ENCODE measurements around the gene COX20.

COX20 gene

GRCh38 chr1:244864253-244865027 lies 29.0 kb downstream of the COX20 start, which contains the start of gene HNRNPU:
TSS of gene HNRNPU (minus strand) at chr1:244864543. CDS start at chr1:244864307, 236 bp downstream.
- no peaks in the 10 kb centered on the region for H3K27me3 ChIP-seq (ENCODE audit: insufficient read depth, low read length)
- peak within 1 kb of the TSS; percentile 100 for H3K9ac ChIP-seq (ENCODE audit: low read depth, low read length)
- H3K9me3 ChIP-seq (ENCODE audit: insufficient read depth, low read depth, low read length), result no peaks in the 10 kb centered on the region
- H3K36me3 ChIP-seq (ENCODE audit: insufficient read depth, low read length), result peaks cover 34% of the 10 kb centered on the region
- WGBS, result under 1% methylated on average over 71 of the region's 71 CpGs
- H3K4me1 ChIP-seq (ENCODE audit: insufficient read depth, low read length), result peaks cover 36% of the 10 kb centered on the region
- peak within 1 kb of the TSS; percentile 97 for H3K4me3 ChIP-seq (ENCODE audit: low read length)
- peak within 1 kb of the TSS; percentile 100 for H3K27ac ChIP-seq (ENCODE audit: low read depth, low read length)

GRCh38 chr1:244865028-244865371 lies 29.5 kb downstream of the COX20 start:
- Histone ChIP-seq H3K27me3 (ENCODE audit: insufficient read depth, low read length) (no peaks in the 10 kb centered on the region), H3K36me3 (ENCODE audit: insufficient read depth, low read length) (peaks cover 28% of the 10 kb centered on the region), H3K9ac (ENCODE audit: low read depth, low read length) (peak overlapping the region; percentile 91), H3K27ac (ENCODE audit: low read depth, low read length) (peak overlapping the region; percentile 100), H3K4me1 (ENCODE audit: insufficient read depth, low read length) (peaks cover 32% of the 10 kb centered on the region), H3K9me3 (ENCODE audit: insufficient read depth, low read depth, low read length) (no peaks in the 10 kb centered on the region), H3K4me3 (ENCODE audit: low read length) (peak overlapping the region; percentile 97)
- WGBS, result 11% methylated on average over 9 of the region's 9 CpGs

GRCh38 chr1:244865820-244866219 lies 30.4 kb downstream of the COX20 start:
- Histone ChIP-seq H3K36me3 (ENCODE audit: insufficient read depth, low read length) (peaks cover 20% of the 10 kb centered on the region), H3K9me3 (ENCODE audit: insufficient read depth, low read depth, low read length) (no peaks in the 10 kb centered on the region), H3K4me3 (ENCODE audit: low read length) (0 out of 2 replicates have a peak overlapping the region, but pooled peaks have one; percentile 97), H3K27ac (ENCODE audit: low read depth, low read length) (no peak overlapping the region; the same call in 1 of the 2 replicates), H3K9ac (ENCODE audit: low read depth, low read length) (no peak overlapping the region), H3K27me3 (ENCODE audit: insufficient read depth, low read length) (no peaks in the 10 kb centered on the region), H3K4me1 (ENCODE audit: insufficient read depth, low read length) (peaks cover 24% of the 10 kb centered on the region)
- WGBS, result 100% methylated on average over 1 of the region's 3 CpGs

GRCh38 chr1:244866355-244866754 lies 30.9 kb downstream of the COX20 start:
- Histone ChIP-seq H3K27ac (ENCODE audit: low read depth, low read length) (0 out of 2 replicates have a peak overlapping the region, but pooled peaks have one; percentile 14), H3K9me3 (ENCODE audit: insufficient read depth, low read depth, low read length) (no peaks in the 10 kb centered on the region), H3K4me1 (ENCODE audit: insufficient read depth, low read length) (peaks cover 19% of the 10 kb centered on the region), H3K36me3 (ENCODE audit: insufficient read depth, low read length) (peaks cover 15% of the 10 kb centered on the region), H3K9ac (ENCODE audit: low read depth, low read length) (no peak overlapping the region), H3K27me3 (ENCODE audit: insufficient read depth, low read length) (no peaks in the 10 kb centered on the region), H3K4me3 (ENCODE audit: low read length) (no peak overlapping the region)
- WGBS, result 89% methylated on average over 1 of the region's 1 CpG

GRCh38 chr1:244868484-244869363 lies 33.3 kb downstream of the COX20 start:
- Histone ChIP-seq H3K36me3 (ENCODE audit: insufficient read depth, low read length) (no peaks in the 10 kb centered on the region), H3K4me3 (ENCODE audit: low read length) (no peak overlapping the region), H3K9ac (ENCODE audit: low read depth, low read length) (no peak overlapping the region), H3K27ac (ENCODE audit: low read depth, low read length) (no peak overlapping the region), H3K4me1 (ENCODE audit: insufficient read depth, low read length) (peaks cover 17% of the 10 kb centered on the region), H3K9me3 (ENCODE audit: insufficient read depth, low read depth, low read length) (no peaks in the 10 kb centered on the region), H3K27me3 (ENCODE audit: insufficient read depth, low read length) (no peaks in the 10 kb centered on the region)
- 91% methylated on average over 18 of the region's 23 CpGs for WGBS

- H3K27ac ChIP-seq (ENCODE audit: low read depth, low read length), result no peak overlapping the region
- no peaks in the 10 kb centered on the region for H3K36me3 ChIP-seq (ENCODE audit: insufficient read depth, low read length)
- H3K9me3 ChIP-seq (ENCODE audit: insufficient read depth, low read depth, low read length), result no peaks in the 10 kb centered on the region
- peaks cover 18% of the 10 kb centered on the region for H3K4me1 ChIP-seq (ENCODE audit: insufficient read depth, low read length)
- H3K9ac ChIP-seq (ENCODE audit: low read depth, low read length), result no peak overlapping the region
- H3K27me3 ChIP-seq (ENCODE audit: insufficient read depth, low read length), result no peaks in the 10 kb centered on the region
- WGBS, result 96% methylated on average over 12 of the region's 12 CpGs
- no peak overlapping the region for H3K4me3 ChIP-seq (ENCODE audit: low read length)
Measured at GRCh38 chr1:244869364-244869827, 33.9 kb downstream of the COX20 start.

GRCh38 chr1:244869950-244870349 lies 34.5 kb downstream of the COX20 start:
- H3K27me3 ChIP-seq (ENCODE audit: insufficient read depth, low read length), result no peaks in the 10 kb centered on the region
- WGBS, result 91% methylated on average over 3 of the region's 4 CpGs
- H3K9me3 ChIP-seq (ENCODE audit: insufficient read depth, low read depth, low read length), result no peaks in the 10 kb centered on the region
- no peak overlapping the region for H3K27ac ChIP-seq (ENCODE audit: low read depth, low read length)
- peaks cover 23% of the 10 kb centered on the region for H3K4me1 ChIP-seq (ENCODE audit: insufficient read depth, low read length)
- no peak overlapping the region for H3K9ac ChIP-seq (ENCODE audit: low read depth, low read length)
- no peaks in the 10 kb centered on the region for H3K36me3 ChIP-seq (ENCODE audit: insufficient read depth, low read length)
- no peak overlapping the region for H3K4me3 ChIP-seq (ENCODE audit: low read length)

GRCh38 chr1:244874974-244875579 lies 39.6 kb downstream of the COX20 start:
- Histone ChIP-seq H3K4me1 (ENCODE audit: insufficient read depth, low read length) (peaks cover 11% of the 10 kb centered on the region), H3K9me3 (ENCODE audit: insufficient read depth, low read depth, low read length) (no peaks in the 10 kb centered on the region), H3K27me3 (ENCODE audit: insufficient read depth, low read length) (no peaks in the 10 kb centered on the region), H3K27ac (ENCODE audit: low read depth, low read length) (no peak overlapping the region), H3K9ac (ENCODE audit: low read depth, low read length) (no peak overlapping the region), H3K4me3 (ENCODE audit: low read length) (no peak overlapping the region), H3K36me3 (ENCODE audit: insufficient read depth, low read length) (no peaks in the 10 kb centered on the region)
- 41% methylated on average over 7 of the region's 7 CpGs for WGBS

GRCh38 chr1:244876228-244876910 lies 40.9 kb downstream of the COX20 start:
- Histone ChIP-seq H3K4me1 (ENCODE audit: insufficient read depth, low read length) (peaks cover 11% of the 10 kb centered on the region), H3K9ac (ENCODE audit: low read depth, low read length) (no peak overlapping the region), H3K36me3 (ENCODE audit: insufficient read depth, low read length) (no peaks in the 10 kb centered on the region), H3K4me3 (ENCODE audit: low read length) (no peak overlapping the region), H3K9me3 (ENCODE audit: insufficient read depth, low read depth, low read length) (no peaks in the 10 kb centered on the region), H3K27ac (ENCODE audit: low read depth, low read length) (no peak overlapping the region), H3K27me3 (ENCODE audit: insufficient read depth, low read length) (no peaks in the 10 kb centered on the region)
- 94% methylated on average over 7 of the region's 8 CpGs for WGBS

- WGBS, result 97% methylated on average over 5 of the region's 5 CpGs
- no peaks in the 10 kb centered on the region for H3K9me3 ChIP-seq (ENCODE audit: insufficient read depth, low read depth, low read length)
- H3K27ac ChIP-seq (ENCODE audit: low read depth, low read length), result no peak overlapping the region
- no peak overlapping the region for H3K9ac ChIP-seq (ENCODE audit: low read depth, low read length)
- H3K36me3 ChIP-seq (ENCODE audit: insufficient read depth, low read length), result no peaks in the 10 kb centered on the region
- H3K27me3 ChIP-seq (ENCODE audit: insufficient read depth, low read length), result no peaks in the 10 kb centered on the region
- peaks cover 18% of the 10 kb centered on the region for H3K4me1 ChIP-seq (ENCODE audit: insufficient read depth, low read length)
- no peak overlapping the region for H3K4me3 ChIP-seq (ENCODE audit: low read length)
Measured at GRCh38 chr1:244878681-244879080, 43.2 kb downstream of the COX20 start.
